Measurements from ENCODE around the gene TRIO. TPM values are rescaled to one million over a fixed set of nuclear protein-coding genes. Genes with fewer than 3 reads are reported as not detected.

Gene TRIO
- total and polyA plus RNA-seq, 2 donors (not counting 3 experiments of a cell fraction or from before 2014, with no cell fraction given), result 82.9 to 248 TPM

- ChIA-PET CTCF (interaction anchor here (0.6 kb wide), 1 partner anchor 162 kb away, joined by 3 read pairs; no protein-coding TSS in a partner anchor), POLR2A (no interaction called here)
- no peak for DNase-seq (ENCODE audit: low read depth, low spot score)
- Histone ChIP-seq H3K36me3 (ENCODE audit: control insufficient read depth in 2 of 2, extremely low read depth in 1 of 2, insufficient read depth in 2 of 2, low read length in 2 of 2) (peaks cover 18 to 49% of the 10 kb centered on the region in 2 experiments), H3K4me2 (ENCODE audit: insufficient read depth, low read length) (no peak overlapping the region), H3K27ac (ENCODE audit: insufficient read depth, low read depth, low read length) (no peak overlapping the region), H3K27me3 (ENCODE audit: control insufficient read depth in 2 of 2, insufficient read depth in 2 of 2, low read length in 2 of 2) (no peaks in the 10 kb centered on the region), H3K4me1 (ENCODE audit: control insufficient read depth, extremely low read depth, insufficient read depth, low read length) (peaks cover 8% of the 10 kb centered on the region), H3K4me3 (replicated peaks in 1 of 3; ENCODE audit: insufficient read depth in 1 of 3, low read depth in 1 of 3, low read length in 3 of 3) (no peak overlapping the region), H3K9ac (replicated peaks; ENCODE audit: extremely low read depth, insufficient read depth, low read length) (no peak overlapping the region), H3K9me1 (replicated peaks; ENCODE audit: control insufficient read depth, extremely low read depth, insufficient read depth, low read length) (no peaks in the 10 kb centered on the region), H3K79me2 (ENCODE audit: control insufficient read depth, insufficient read depth, low read length) (no peaks in the 10 kb centered on the region), H2AFZ (ENCODE audit: low read depth, low read length) (no peak overlapping the region), H4K20me1 (replicated peaks; ENCODE audit: control insufficient read depth, extremely low read depth, insufficient read depth, low read length) (no peaks in the 10 kb centered on the region), H3K9me3 (replicated peaks; ENCODE audit: control insufficient read depth, insufficient read depth, low read length) (no peaks in the 10 kb centered on the region)
- no peak for FAIRE-seq
- BruUV-seq (replicated peaks), result no TSS peak
- TF ChIP-seq GATA2 (IDR thresholded peaks at IDR 0.05; ENCODE audit: insufficient read depth, insufficient read length, low read depth, low read length) (no peak), EZH2 (IDR thresholded peaks at IDR 0.05; ENCODE audit: borderline replicate concordance, low read depth, low read length, severe bottlenecking) (no peak), FOS (IDR thresholded peaks at IDR 0.05; ENCODE audit: borderline replicate concordance, insufficient read depth, low read length) (no peak), JUN (IDR thresholded peaks at IDR 0.05; ENCODE audit: borderline replicate concordance, insufficient read depth, insufficient read length, low read depth) (no peak), POLR2AphosphoS5 (IDR thresholded peaks at IDR 0.05; ENCODE audit: insufficient read depth, low read depth, low read length) (no peak), POLR2A (IDR thresholded peaks at IDR 0.05; ENCODE audit: low read depth, low read length) (no peak), CTCF (IDR thresholded peaks at IDR 0.05; ENCODE audit: extremely low read depth in 1 of 2, insufficient read depth in 1 of 2, low read depth in 1 of 2, low read length in 2 of 2) (no peak), MAX (IDR thresholded peaks at IDR 0.05; ENCODE audit: insufficient read depth, insufficient read length) (no peak), MYC (IDR thresholded peaks at IDR 0.05; ENCODE audit: low read depth, low read length) (no peak)
- intact Hi-C loops (cut with micrococcal nuclease), result no loop called here
- dilution Hi-C loops (cut with MboI; ENCODE audit: extremely low pct_ligation_motif_present, low sequenced_read_pairs), result no loop called here
These were observed 343.3 kb downstream of the TRIO start for GRCh38 chr5:14486486-14486885.
